ENCODE measurements around the gene C3orf62. TPM values are rescaled to one million over a fixed set of nuclear protein-coding genes. Genes with fewer than 3 reads are reported as not detected.
A peak's percentile ranks its signal among the peaks of the same experiment; 100 is the strongest.

The C3orf62 gene
- total and polyA plus RNA-seq, 10 of the 15 experiments (the other 5 are each of a cell fraction or from before 2014, with no cell fraction given), result 2.7 to 7.5 (median 4.2) TPM

GRCh38 chr3:49255112-49255511 lies 21.9 kb downstream of the C3orf62 start:
- FAIRE-seq, result no peak
- H2AFZ ChIP-seq (ENCODE audit: control insufficient read depth, low read depth, low read length), result no peak overlapping the region
- no peak overlapping the region for H3K4me2 ChIP-seq (ENCODE audit: control insufficient read depth, insufficient read depth)
- ChIA-PET CTCF (interaction anchor here (0.7 kb wide), 1 partner anchor 229 kb away, joined by 3 read pairs; no protein-coding TSS in a partner anchor), POLR2A (interaction anchor here (0.6 to 1.3 kb wide), 3 partner anchors 12 to 689 kb away, joined by 3 to 5 read pairs (median 3); partner anchors contain the start of gene USP4), RAD21 (ENCODE audit: unreplicated experiment) (interaction anchor here (0.6 to 0.7 kb wide), 2 partner anchors 54 to 196 kb away, joined by 3 to 4 read pairs; no protein-coding TSS in a partner anchor), SMC1A (ENCODE audit: uncharacterized antibody, unreplicated experiment) (interaction anchor here (1.2 kb wide), 1 partner anchor 10 kb away, joined by 3 read pairs; no protein-coding TSS in a partner anchor)
- H3K4me1 ChIP-seq (ENCODE audit: control insufficient read depth, insufficient read depth, low read length), result peaks cover 6% of the 10 kb centered on the region
- no peaks in the 10 kb centered on the region for H3K9me3 ChIP-seq (replicated peaks; ENCODE audit: control insufficient read depth, insufficient read depth, low read length)
- DNase-seq (ENCODE audit: low read depth, low spot score), result no peak
- H3K36me3 ChIP-seq (ENCODE audit: control insufficient read depth in 2 of 2, insufficient read depth in 2 of 2, low read length in 1 of 2), result no peaks in the 10 kb centered on the region
- in situ Hi-C loops (cut with MboI) (no loop called here), intact Hi-C loops (cut with micrococcal nuclease; ENCODE audit: unreplicated experiment) (no loop called here)
- no peaks in the 10 kb centered on the region for H4K20me1 ChIP-seq (ENCODE audit: control insufficient read depth, insufficient read depth)
- TF ChIP-seq MEF2A (IDR thresholded peaks at IDR 0.05; ENCODE audit: insufficient read depth, low read depth, low read length) (no peak), RB1 (IDR thresholded peaks at IDR 0.05; ENCODE audit: borderline replicate concordance) (no peak), CBFB (IDR thresholded peaks at IDR 0.05; ENCODE audit: low read depth) (no peak), SREBF1 (IDR thresholded peaks at IDR 0.05; ENCODE audit: low read length) (no peak), SRF (IDR thresholded peaks at IDR 0.05; ENCODE audit: low read depth in 2 of 2, low read length in 2 of 2) (no peak), RUNX3 (IDR thresholded peaks at IDR 0.05; ENCODE audit: low read length) (peak; percentile 32; the same call in 1 of the 2 replicates)
- no peaks in the 10 kb centered on the region for H3K27me3 ChIP-seq (replicated peaks in 1 of 2; ENCODE audit: control insufficient read depth in 2 of 2, insufficient read depth in 2 of 2, low read length in 1 of 2)
- H3K9ac ChIP-seq (ENCODE audit: control insufficient read depth, insufficient read depth, low read length), result no peak overlapping the region
- BruUV-seq (replicated peaks), result no TSS peak
- H3K79me2 ChIP-seq (ENCODE audit: control insufficient read depth, insufficient read depth, low read length), result no peaks in the 10 kb centered on the region
- peak; percentile 45 for ATAC-seq
- H3K4me3 ChIP-seq, result no peak overlapping the region
- no peak overlapping the region for H3K27ac ChIP-seq (ENCODE audit: control insufficient read depth, insufficient read depth)
- 0% methylated on average over 1 of the region's 1 CpG for WGBS (ENCODE audit: insufficient coverage, insufficient replicate concordance, low lambda C conversion rate, missing lambda C conversion rate)

- WGBS (ENCODE audit: insufficient coverage, insufficient replicate concordance, low lambda C conversion rate, missing lambda C conversion rate), result 47% methylated on average over 2 of the region's 3 CpGs
- no TSS peak for BruUV-seq (replicated peaks)
- Histone ChIP-seq H4K20me1 (ENCODE audit: control insufficient read depth, insufficient read depth) (no peaks in the 10 kb centered on the region), H3K36me3 (ENCODE audit: control insufficient read depth in 2 of 2, insufficient read depth in 2 of 2, low read length in 1 of 2) (no peaks in the 10 kb centered on the region), H3K9ac (ENCODE audit: control insufficient read depth, insufficient read depth, low read length) (no peak overlapping the region), H3K27ac (ENCODE audit: control insufficient read depth, insufficient read depth) (no peak overlapping the region), H3K4me3 (no peak overlapping the region), H3K27me3 (replicated peaks in 1 of 2; ENCODE audit: control insufficient read depth in 2 of 2, insufficient read depth in 2 of 2, low read length in 1 of 2) (no peaks in the 10 kb centered on the region), H3K4me2 (ENCODE audit: control insufficient read depth, insufficient read depth) (no peak overlapping the region), H3K9me3 (replicated peaks; ENCODE audit: control insufficient read depth, insufficient read depth, low read length) (no peaks in the 10 kb centered on the region), H2AFZ (ENCODE audit: control insufficient read depth, low read depth, low read length) (no peak overlapping the region), H3K4me1 (ENCODE audit: control insufficient read depth, insufficient read depth, low read length) (peaks cover 6% of the 10 kb centered on the region), H3K79me2 (ENCODE audit: control insufficient read depth, insufficient read depth, low read length) (no peaks in the 10 kb centered on the region)
- CTCF ChIA-PET, result no interaction called here
- ATAC-seq, result no peak
- DNase-seq (ENCODE audit: low read depth, low spot score), result no peak
- intact Hi-C loops (cut with micrococcal nuclease; ENCODE audit: unreplicated experiment), result no loop called here
- POLR2A ChIA-PET, result no interaction called here
- no peak for FAIRE-seq
- SMC1A ChIA-PET (ENCODE audit: uncharacterized antibody, unreplicated experiment), result interaction anchor here (1.3 kb wide), 1 partner anchor 11 kb away, joined by 4 read pairs; no protein-coding TSS in a partner anchor
- in situ Hi-C loops (cut with MboI), result no loop called here
- RAD21 ChIA-PET (ENCODE audit: unreplicated experiment), result no interaction called here
- TF ChIP-seq E2F4 (IDR thresholded peaks at IDR 0.05; ENCODE audit: low read depth, low read length), result no peak
- TF ChIP-seq CBFB (IDR thresholded peaks at IDR 0.05; ENCODE audit: low read depth), result no peak
- no peak for TF ChIP-seq ETV6 (conservative IDR thresholded peaks at IDR 0.05 in 1 of 2, IDR thresholded peaks at IDR 0.05 in 1 of 2; ENCODE audit: borderline replicate concordance in 1 of 2, low read depth in 1 of 2)
- no peak for TF ChIP-seq SPI1 (IDR thresholded peaks at IDR 0.05; ENCODE audit: borderline replicate concordance, insufficient read depth, low read depth, low read length)
- TF ChIP-seq POLR2AphosphoS5 (IDR thresholded peaks at IDR 0.05; ENCODE audit: low read length), result no peak
- TF ChIP-seq CHD1 (IDR thresholded peaks at IDR 0.05; ENCODE audit: low read depth, low read length), result no peak
- no peak for TF ChIP-seq FOXK2 (IDR thresholded peaks at IDR 0.05)
- TF ChIP-seq KDM1A (IDR thresholded peaks at IDR 0.05; ENCODE audit: borderline replicate concordance), result no peak
- no peak for TF ChIP-seq SIX5 (IDR thresholded peaks at IDR 0.05; ENCODE audit: low read depth, low read length, severe bottlenecking)
- TF ChIP-seq SMARCA5 (IDR thresholded peaks at IDR 0.05), result no peak
- no peak for TF ChIP-seq WRNIP1 (IDR thresholded peaks at IDR 0.05; ENCODE audit: borderline replicate concordance, low read depth, low read length)
These were observed 23.5 kb downstream of the C3orf62 start for GRCh38 chr3:49253512-49253911.

All from GM12878 (cell line).